HG02885 (cell line): ENCODE measurements around the gene MSMO1.

Experiments
- ATAC-seq: cut with Tn5 transposase; IDR thresholded peaks from one replicate; pipeline ENCODE4 v1.9.1; 2021; ENCODE audit warnings: mild to moderate bottlenecking; ENCODE audit not compliant: unreplicated experiment, poor library complexity

MSMO1 gene

GRCh38 chr4:165359506-165359905 lies 32.0 kb downstream of the MSMO1 start:
- ATAC-seq: no peak

DNA sequence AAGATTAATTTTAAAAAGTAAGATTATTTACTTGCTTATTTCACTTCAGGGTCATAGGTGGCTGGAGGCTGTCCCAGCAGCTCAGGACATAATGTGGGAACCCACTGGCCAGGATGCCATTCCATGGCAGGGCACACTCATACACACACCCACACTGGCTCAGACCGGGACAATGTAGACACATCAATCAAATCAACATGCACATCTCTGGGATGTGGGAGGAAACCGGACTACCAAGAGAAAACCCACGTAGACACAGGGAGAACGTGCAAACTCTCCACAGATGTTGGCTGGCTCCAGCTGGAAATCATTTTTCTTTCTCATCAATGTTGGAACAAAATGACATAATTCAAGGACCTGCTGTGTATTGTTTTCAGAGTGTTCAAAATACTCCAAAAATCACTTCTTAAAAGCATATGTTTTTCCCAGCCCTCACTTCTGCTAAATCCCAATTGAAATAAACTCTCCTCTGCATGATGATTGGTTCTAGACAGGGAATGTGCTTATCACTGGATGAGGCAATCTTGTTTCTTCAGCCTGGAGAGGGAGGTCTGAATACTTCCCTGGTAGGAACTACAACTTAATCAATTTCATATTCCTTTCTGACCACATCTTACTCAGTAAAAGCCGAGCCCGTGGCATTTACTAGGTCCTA lies 32.7 kb downstream of the MSMO1 start:
- no peak for ATAC-seq

GRCh38 chr4:165360985-165361670 lies 33.7 kb downstream of the MSMO1 start:
- no peak for ATAC-seq

DNA sequence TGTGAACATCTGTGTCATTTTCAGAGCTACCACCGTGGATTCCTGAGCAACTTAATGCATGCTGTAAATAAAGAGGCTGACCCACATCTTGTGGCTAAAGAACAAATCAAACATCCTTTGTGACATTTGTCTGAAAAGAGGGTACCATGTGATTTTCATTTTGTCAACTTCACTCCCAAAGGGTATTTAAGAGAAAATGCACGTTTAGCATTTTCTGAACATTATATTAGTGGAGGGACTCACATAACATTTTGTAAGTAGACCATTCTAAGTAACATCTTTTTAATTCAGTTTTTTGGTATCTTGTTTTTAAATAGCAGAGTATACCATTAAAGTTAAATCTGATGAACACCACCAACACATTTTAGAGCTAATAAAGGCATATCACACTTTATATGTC lies 34.3 kb downstream of the MSMO1 start:
- no peak for ATAC-seq

- ATAC-seq: no peak
Observed at GRCh38 chr4:165364452-165365080, 37.1 kb downstream of the MSMO1 start.

DNA sequence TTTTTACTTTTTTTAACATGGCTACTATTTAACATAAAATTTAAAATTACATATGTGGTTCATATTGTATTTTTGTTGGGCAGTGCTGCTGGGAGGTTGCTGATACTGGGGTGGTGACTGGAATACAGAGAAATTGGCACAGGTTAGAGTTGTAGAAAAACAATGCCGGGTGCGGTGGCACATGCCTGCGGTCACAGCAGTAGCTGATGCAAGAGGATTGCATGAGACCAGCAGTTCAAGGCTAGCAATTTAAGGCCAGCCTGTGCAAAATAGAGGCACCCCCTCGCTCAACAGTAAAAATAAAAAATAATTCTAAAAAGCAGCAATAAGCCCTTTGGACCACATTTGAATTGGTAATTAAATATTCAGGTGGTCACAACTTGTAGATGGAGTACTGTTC lies 39.6 kb downstream of the MSMO1 start:
- no peak for ATAC-seq

- ATAC-seq: no peak
Observed at GRCh38 chr4:165368114-165368513, 40.6 kb downstream of the MSMO1 start.

DNA sequence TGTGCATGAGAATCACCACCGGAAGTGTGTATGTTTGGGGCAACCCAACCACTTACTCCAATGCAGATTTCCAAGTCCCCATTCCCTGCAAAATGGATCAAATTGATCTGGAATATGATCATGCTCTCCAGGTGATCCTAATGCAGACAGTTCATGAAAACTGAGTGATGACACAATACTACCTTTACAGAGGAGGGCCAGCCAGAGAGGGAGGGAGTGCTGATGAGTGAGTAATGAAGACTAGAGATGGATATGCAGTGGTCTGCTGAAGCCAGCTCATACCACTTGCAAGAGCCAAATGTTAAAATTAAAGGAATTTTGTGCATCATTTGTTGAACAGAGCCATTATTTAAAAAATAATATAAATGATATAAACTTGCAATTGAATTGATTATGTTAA lies 41.1 kb downstream of the MSMO1 start:
- ATAC-seq: no peak

- no peak for ATAC-seq
Observed at GRCh38 chr4:165369522-165369921, 42.1 kb downstream of the MSMO1 start.

- ATAC-seq: no peak
Observed at GRCh38 chr4:165370530-165370929, 43.1 kb downstream of the MSMO1 start.

GRCh38 chr4:165375465-165375864 lies 48.0 kb downstream of the MSMO1 start:
- ATAC-seq: no peak

GRCh38 chr4:165378398-165378744 lies 50.9 kb downstream of the MSMO1 start:
- no peak for ATAC-seq

- ATAC-seq: peak; percentile 93
Observed at GRCh38 chr4:165378745-165379677, 51.5 kb downstream of the MSMO1 start, which contains the start of gene CPE. CPE (plus strand) TSS chr4:165379008; CDS start chr4:165379222, 214 bp downstream.

DNA sequence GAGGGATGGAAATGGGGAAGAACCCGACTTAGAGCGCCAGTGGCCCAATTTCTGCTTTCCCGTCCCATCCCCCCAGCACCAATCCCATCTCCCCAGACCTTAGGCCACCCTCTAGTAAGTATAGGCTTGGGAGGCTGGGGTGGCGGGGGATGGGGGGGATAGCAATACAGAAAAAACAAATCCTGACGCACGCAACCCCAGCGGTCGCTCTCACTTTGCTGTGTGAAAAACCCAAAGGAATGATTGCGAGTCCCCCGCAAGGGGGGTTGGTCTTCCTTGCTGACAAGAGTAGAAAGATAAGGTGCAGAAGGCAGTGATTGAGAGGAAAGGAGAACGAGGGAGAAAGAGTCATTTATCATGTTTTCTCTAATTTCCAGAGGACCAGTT lies 52.2 kb downstream of the MSMO1 start:
- ATAC-seq: no peak

DNA sequence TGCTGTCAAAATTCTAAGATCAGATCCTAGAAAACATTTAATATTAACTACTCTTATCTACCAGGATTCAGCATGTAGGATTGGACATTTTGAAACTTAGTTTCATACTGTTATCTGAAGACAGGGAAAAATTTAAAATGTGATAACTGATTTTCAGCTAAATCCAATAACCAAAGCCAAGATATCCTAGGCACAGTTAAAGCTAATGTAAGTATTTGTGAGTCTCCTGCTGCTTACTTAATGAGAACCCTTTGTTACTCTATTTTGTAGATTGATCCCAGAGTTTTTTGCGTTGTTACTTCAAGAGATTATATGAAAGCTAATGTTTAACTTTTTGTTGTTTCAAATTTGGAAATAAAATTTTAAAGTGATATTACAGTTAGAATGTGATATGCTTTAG lies 53.3 kb downstream of the MSMO1 start:
- ATAC-seq: no peak

DNA sequence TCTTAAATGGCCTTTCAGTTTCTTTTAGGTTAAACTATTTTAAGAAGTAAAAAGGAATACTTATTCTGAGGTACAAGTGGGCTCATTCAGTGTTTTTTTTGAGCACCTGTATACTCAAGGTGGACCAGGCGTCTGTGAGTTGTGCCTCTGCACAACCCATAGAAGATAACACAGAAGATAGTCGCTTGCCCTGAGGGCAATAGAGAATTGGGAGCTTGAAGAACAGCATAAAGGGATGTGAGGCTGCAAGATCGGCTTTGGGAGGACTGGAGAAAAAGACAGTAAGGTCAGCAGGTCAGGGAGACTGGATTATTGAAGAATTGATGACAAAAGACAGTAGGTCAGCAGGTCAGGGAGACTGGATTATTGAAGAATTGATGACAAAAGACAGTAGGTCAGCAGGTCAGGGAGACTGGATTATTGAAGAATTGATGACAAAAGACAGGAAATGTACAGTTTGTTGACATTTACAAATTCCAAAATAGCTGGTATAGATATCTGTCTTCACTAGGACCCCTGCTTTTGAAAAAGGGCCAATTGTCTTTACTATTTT lies 54.4 kb downstream of the MSMO1 start:
- no peak for ATAC-seq

- ATAC-seq: no peak
Observed at GRCh38 chr4:165382640-165383039, 55.2 kb downstream of the MSMO1 start.

GRCh38 chr4:165383591-165384073 lies 56.2 kb downstream of the MSMO1 start:
- ATAC-seq: no peak

- ATAC-seq: no peak
Observed at GRCh38 chr4:165384186-165384585, 56.7 kb downstream of the MSMO1 start.

GRCh38 chr4:165384598-165384997 lies 57.1 kb downstream of the MSMO1 start:
- ATAC-seq: no peak
